Smooth muscle cell (in vitro differentiated cells): ENCODE results near the gene INPP5A. TPM values are rescaled to one million over a fixed set of nuclear protein-coding genes. Genes with fewer than 3 reads are reported as not detected.

Experiments
- DNase-seq: peaks from one replicate; lab custom pipeline; 2025; ENCODE audit not compliant: unreplicated experiment; lab: John Stamatoyannopoulos, UW
- H2AFZ ChIP-seq: fragments of 200-600 bp; sonication (generic); 2 replicates; pipeline ENCODE4 v1.6.0; 2016; ENCODE audit warnings: antibody characterized with exemption, low read depth, mild to moderate bottlenecking
- H3F3A ChIP-seq: fragments of 200-600 bp; sonication (generic); 2 replicates; pipeline ENCODE4 v1.6.0; 2017; ENCODE audit warnings: antibody characterized with exemption, low read depth
- H3K27ac ChIP-seq: fragments of 200-600 bp; sonication (generic); 2 replicates; pipeline ENCODE4 v1.5.1; 2016; ENCODE audit warnings: low read depth, mild to moderate bottlenecking
- H3K27me3 ChIP-seq: fragments of 200-600 bp; sonication (generic); 2 replicates; pipeline ENCODE4 v1.6.1; 2016; ENCODE audit warnings: low read depth, mild to moderate bottlenecking
- H3K36me3 ChIP-seq: fragments of 200-600 bp; sonication (generic); 2 replicates; pipeline ENCODE4 v1.5.1; 2016; ENCODE audit warnings: low read depth
- H3K4me1 ChIP-seq: fragments of 200-600 bp; sonication (generic); 2 replicates; pipeline ENCODE4 v1.5.1; 2016; ENCODE audit warnings: low read depth
- H3K4me2 ChIP-seq: fragments of 200-600 bp; sonication (generic); 2 replicates; pipeline ENCODE4 v1.6.0; 2016; ENCODE audit warnings: mild to moderate bottlenecking
- H3K4me3 ChIP-seq: fragments of 200-600 bp; sonication (generic); 2 replicates; pipeline ENCODE4 v1.5.1; 2016; ENCODE audit warnings: mild to moderate bottlenecking
- H3K79me2 ChIP-seq: fragments of 200-600 bp; sonication (generic); 2 replicates; pipeline ENCODE4 v1.6.0; 2016; ENCODE audit warnings: low read depth, mild to moderate bottlenecking
- H3K9ac ChIP-seq: fragments of 200-600 bp; sonication (generic); 2 replicates; pipeline ENCODE4 v1.6.0; 2016; ENCODE audit warnings: low read depth
- H3K9me3 ChIP-seq: fragments of 200-600 bp; sonication (generic); replicated peaks from 2 replicates; pipeline ENCODE4 v1.5.1; 2016; ENCODE audit warnings: low read depth
- H4K20me1 ChIP-seq: fragments of 200-600 bp; sonication (generic); 2 replicates; pipeline ENCODE4 v1.6.0; 2016; ENCODE audit warnings: low read depth
- CTCF ChIP-seq: fragments of 200-600 bp; sonication (generic); IDR thresholded peaks from 2 replicates; pipeline ENCODE4 v1.5.1; 2017; ENCODE audit warnings: borderline replicate concordance, mild to moderate bottlenecking, antibody characterized with exemption; ENCODE audit not compliant: insufficient read depth, poor library complexity, severe bottlenecking
- WGBS: methylation state at CpG from one replicate; pipeline ENCODE4 v1.1.7; 2016; ENCODE audit warnings: low lambda C conversion rate; 5-methylcytosine and 5-hydroxymethylcytosine counted together
- polyA plus RNA-seq: library from polyadenylated mRNA; unstranded; fragments of >200 nt; fragmentation: Nextera tagmentation; extraction: Ambion mirVana; gene quantifications from 2 replicates; pipeline ENCODE4 v1.2.1, GENCODE V29; 2016
- total RNA-seq: library from RNA; depleted of rRNA; stranded (reverse); fragments of >200 nt; gene quantifications from 2 replicates; pipeline ENCODE4 v1.2.3, GENCODE V29; 2014

The INPP5A gene
- total and polyA plus RNA-seq, 2 experiments from 2014 or later = 48.0 to 55.9 TPM

- H3K9ac ChIP-seq = no peak overlapping the region
- H3K4me1 ChIP-seq = no peaks in the 10 kb centered on the region
- no peak overlapping the region for H3K4me3 ChIP-seq
- no peaks in the 10 kb centered on the region for H3F3A ChIP-seq
- H3K79me2 ChIP-seq = peaks cover 11% of the 10 kb centered on the region
- H4K20me1 ChIP-seq = peaks cover 99% of the 10 kb centered on the region
- no peak for TF ChIP-seq CTCF
- DNase-seq = no peak
- no peak overlapping the region for H3K4me2 ChIP-seq
- 96% methylated on average over 36 of the region's 36 CpGs for WGBS
- H3K9me3 ChIP-seq = no peaks in the 10 kb centered on the region
- no peaks in the 10 kb centered on the region for H3K27me3 ChIP-seq
- no peaks in the 10 kb centered on the region for H3K36me3 ChIP-seq
- no peak overlapping the region for H3K27ac ChIP-seq
- no peak overlapping the region for H2AFZ ChIP-seq
These were observed 108.2 kb downstream of the INPP5A start for GRCh38 chr10:132645630-132646442.

- peaks cover 96% of the 10 kb centered on the region for H4K20me1 ChIP-seq
- 96% methylated on average over 31 of the region's 31 CpGs for WGBS
These were observed 109.0 kb downstream of the INPP5A start for GRCh38 chr10:132646443-132647097.

GRCh38 chr10:132647424-132647823 is 109.8 kb downstream of the INPP5A start:
- H3K4me2 ChIP-seq = no peak overlapping the region
- H3K9ac ChIP-seq = no peak overlapping the region
- no peak overlapping the region for H3K4me3 ChIP-seq
- H3K27me3 ChIP-seq = no peaks in the 10 kb centered on the region
- 97% methylated on average over 13 of the region's 13 CpGs for WGBS
- H3K4me1 ChIP-seq = no peaks in the 10 kb centered on the region
- H3K9me3 ChIP-seq = no peaks in the 10 kb centered on the region
- peaks cover 96% of the 10 kb centered on the region for H4K20me1 ChIP-seq
- H3F3A ChIP-seq = no peaks in the 10 kb centered on the region
- H2AFZ ChIP-seq = no peak overlapping the region
- no peak for TF ChIP-seq CTCF
- no peak overlapping the region for H3K27ac ChIP-seq
- H3K79me2 ChIP-seq = peaks cover 4% of the 10 kb centered on the region
- no peaks in the 10 kb centered on the region for H3K36me3 ChIP-seq
- no peak for DNase-seq

More at GRCh38 chr10:132646443-132647097, 109.0 kb downstream of the INPP5A start:
- Histone ChIP-seq H3K4me3 (no peak overlapping the region), H3K27ac (no peak overlapping the region), H2AFZ (no peak overlapping the region), H3K4me2 (no peak overlapping the region), H3K4me1 (no peaks in the 10 kb centered on the region), H3K9ac (no peak overlapping the region), H3F3A (no peaks in the 10 kb centered on the region), H3K27me3 (no peaks in the 10 kb centered on the region), H3K79me2 (peaks cover 10% of the 10 kb centered on the region), H3K36me3 (no peaks in the 10 kb centered on the region), H3K9me3 (no peaks in the 10 kb centered on the region)
- no peak for TF ChIP-seq CTCF
- DNase-seq = no peak
